ENCODE data around the gene LRCH1.

DNA sequence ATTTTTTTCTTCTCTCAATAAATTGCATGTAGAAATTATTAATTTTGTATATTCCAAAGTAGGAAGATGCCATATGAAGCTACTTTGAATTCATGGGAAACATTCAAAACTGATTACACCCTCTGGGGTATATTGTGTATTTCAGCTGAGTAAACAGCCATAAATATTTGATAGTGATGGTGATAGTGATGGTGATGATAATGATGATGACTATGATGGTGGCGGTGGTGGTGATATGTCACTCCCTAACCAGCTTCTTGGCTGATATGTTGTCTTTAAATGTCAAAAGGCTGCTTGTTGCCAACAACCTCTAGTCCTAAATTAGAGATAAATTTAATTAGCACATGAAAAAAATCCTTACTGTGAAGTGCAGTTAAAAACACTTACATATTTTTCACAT, 102.0 kb downstream of the LRCH1 start:
- no peak for TF ChIP-seq POLR2A (IDR thresholded peaks at IDR 0.05)
- TF ChIP-seq, protein P1, sequence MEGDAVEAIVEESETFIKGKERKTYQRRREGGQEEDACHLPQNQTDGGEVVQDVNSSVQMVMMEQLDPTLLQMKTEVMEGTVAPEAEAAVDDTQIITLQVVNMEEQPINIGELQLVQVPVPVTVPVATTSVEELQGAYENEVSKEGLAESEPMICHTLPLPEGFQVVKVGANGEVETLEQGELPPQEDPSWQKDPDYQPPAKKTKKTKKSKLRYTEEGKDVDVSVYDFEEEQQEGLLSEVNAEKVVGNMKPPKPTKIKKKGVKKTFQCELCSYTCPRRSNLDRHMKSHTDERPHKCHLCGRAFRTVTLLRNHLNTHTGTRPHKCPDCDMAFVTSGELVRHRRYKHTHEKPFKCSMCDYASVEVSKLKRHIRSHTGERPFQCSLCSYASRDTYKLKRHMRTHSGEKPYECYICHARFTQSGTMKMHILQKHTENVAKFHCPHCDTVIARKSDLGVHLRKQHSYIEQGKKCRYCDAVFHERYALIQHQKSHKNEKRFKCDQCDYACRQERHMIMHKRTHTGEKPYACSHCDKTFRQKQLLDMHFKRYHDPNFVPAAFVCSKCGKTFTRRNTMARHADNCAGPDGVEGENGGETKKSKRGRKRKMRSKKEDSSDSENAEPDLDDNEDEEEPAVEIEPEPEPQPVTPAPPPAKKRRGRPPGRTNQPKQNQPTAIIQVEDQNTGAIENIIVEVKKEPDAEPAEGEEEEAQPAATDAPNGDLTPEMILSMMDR (IDR thresholded peaks at IDR 0.05) = no peak
